Endothelial cell of umbilical vein (primary cell): ENCODE data around the gene ITGA2.

ENCODE experiments used
- CTCF ChIP-seq, 2 donors: IDR thresholded peaks; 1 replicate in 1 of 2; 2 replicates in 1 of 2; pipeline ENCODE4 v1.5.1; 2011; ENCODE audit warnings: low read length in 2 of 2, mild to moderate bottlenecking in 2 of 2, moderate library complexity in 2 of 2, control low read depth in 1 of 2, inconsistent platforms in 1 of 2, low read depth in 1 of 2; ENCODE audit not compliant: insufficient read depth in 1 of 2; ENCODE audit errors: extremely low read depth in 1 of 2
- EZH2 ChIP-seq: IDR thresholded peaks from 2 replicates; pipeline ENCODE4 v1.6.1; 2012; ENCODE audit warnings: borderline replicate concordance, low read depth, mild to moderate bottlenecking, moderate library complexity, low read length, inconsistent platforms; ENCODE audit not compliant: severe bottlenecking
- POLR2A ChIP-seq: IDR thresholded peaks from 2 replicates; pipeline ENCODE4 v1.6.1; 2012; ENCODE audit warnings: low read depth, mild to moderate bottlenecking, control low read depth, low read length
- TF ChIP-seq, protein P1 (sequence below): IDR thresholded peaks from 2 replicates; pipeline ENCODE4 v1.6.1; 2011; ENCODE audit not compliant: insufficient read depth, insufficient read length

GRCh38 chr5:52981507-52981906, 7.6 kb upstream of the ITGA2 start:
- TF ChIP-seq POLR2A (no peak), EZH2 (no peak), CTCF (IDR thresholded peaks at IDR 0.05; ENCODE audit: extremely low read depth in 1 of 2, insufficient read depth in 1 of 2, low read depth in 1 of 2, low read length in 2 of 2) (no peak)
- TF ChIP-seq, protein P1, sequence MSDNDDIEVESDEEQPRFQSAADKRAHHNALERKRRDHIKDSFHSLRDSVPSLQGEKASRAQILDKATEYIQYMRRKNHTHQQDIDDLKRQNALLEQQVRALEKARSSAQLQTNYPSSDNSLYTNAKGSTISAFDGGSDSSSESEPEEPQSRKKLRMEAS, result no peak
